GM12878 (cell line): ENCODE data around the gene TRPV6. TPM values are rescaled to one million over a fixed set of nuclear protein-coding genes. Genes with fewer than 3 reads are reported as not detected.

Source experiments
- ATAC-seq: fragments of 200-7000 bp; cut with Tn5 transposase; 3 replicates; pipeline ENCODE4 v1.9.1; 2020; ENCODE audit warnings: mild to moderate bottlenecking, moderate library complexity
- BruUV-seq: library from RNA; stranded (reverse); fragments of 400-500 nt; replicated peaks from 2 replicates; lab custom pipeline; 2021; lab: Mats Ljungman, UMichigan
- CTCF ChIA-PET: fragments of 300-600 bp; sonication (Branson Sonifier 250); formaldehyde crosslinking; extraction: SDS; loops from one replicate; lab custom pipeline; 2021; ENCODE audit warnings: inconsistent platforms; lab: Yijun Ruan, JAX
- POLR2A ChIA-PET: fragments of 350-600 bp; formaldehyde crosslinking; extraction: SDS; loops from one replicate; lab custom pipeline; 2021; ENCODE audit warnings: inconsistent platforms; lab: Charles Lee
- RAD21 ChIA-PET: fragments of 300-600 bp; sonication (Branson Sonifier 250); formaldehyde crosslinking; loops from one replicate; lab custom pipeline; 2023; ENCODE audit warnings: antibody characterized with exemption; ENCODE audit not compliant: unreplicated experiment; lab: Charles Lee
- SMC1A ChIA-PET: fragments of 300-600 bp; sonication (Branson Sonifier 250); formaldehyde crosslinking; loops from one replicate; lab custom pipeline; 2023; ENCODE audit not compliant: unreplicated experiment, uncharacterized antibody; lab: Charles Lee
- DNase-seq: peaks from one replicate; pipeline ENCODE4 v3.0.0-alpha.2; 2011; ENCODE audit warnings: low read depth, low spot score
- FAIRE-seq: peaks from 3 replicates; lab custom pipeline; 2011; peaks lifted over from hg19 to GRCh38; lab: Jason Lieb, UNC
- H2AFZ ChIP-seq: 2 replicates; pipeline ENCODE4 v1.6.0; 2011; ENCODE audit warnings: low read depth, low read length, control low read depth; ENCODE audit not compliant: control insufficient read depth
- H3K27ac ChIP-seq: 2 replicates; pipeline ENCODE4 v1.5.1; 2011; ENCODE audit warnings: control low read depth; ENCODE audit not compliant: control insufficient read depth, insufficient read depth
- H3K27me3 ChIP-seq, 2 experiments: replicated peaks in 1 of 2; 2 replicates each; pipeline versions ENCODE4 v1.6.0 to v1.6.1; 2011; ENCODE audit warnings: low read length in 1 of 2; ENCODE audit not compliant: control insufficient read depth in 2 of 2, insufficient read depth in 2 of 2
- H3K36me3 ChIP-seq, 2 experiments: 2 replicates each; pipeline ENCODE4 v1.5.1; 2011; ENCODE audit warnings: low read length in 1 of 2; ENCODE audit not compliant: control insufficient read depth in 2 of 2, insufficient read depth in 2 of 2
- H3K4me1 ChIP-seq: 2 replicates; pipeline ENCODE4 v1.6.1; 2011; ENCODE audit warnings: mild to moderate bottlenecking, low read length, moderate library complexity, mixed read lengths; ENCODE audit not compliant: control insufficient read depth, insufficient read depth
- H3K4me2 ChIP-seq: 2 replicates; pipeline ENCODE4 v1.6.0; 2011; ENCODE audit warnings: control low read depth; ENCODE audit not compliant: control insufficient read depth, insufficient read depth
- H3K4me3 ChIP-seq: fragments of 200-600 bp; sonication (generic); 2 replicates; pipeline ENCODE4 v1.5.1; 2016
- H3K79me2 ChIP-seq: 2 replicates; pipeline ENCODE4 v1.6.0; 2011; ENCODE audit warnings: low read length; ENCODE audit not compliant: control insufficient read depth, insufficient read depth
- H3K9ac ChIP-seq: 2 replicates; pipeline ENCODE4 v1.8.0; 2011; ENCODE audit warnings: low read length, control low read depth, mixed read lengths; ENCODE audit not compliant: control insufficient read depth, insufficient read depth
- H3K9me3 ChIP-seq: replicated peaks from 3 replicates; pipeline ENCODE4 v1.5.1; 2011; ENCODE audit warnings: mild to moderate bottlenecking, low read length; ENCODE audit not compliant: control insufficient read depth, insufficient read depth
- H4K20me1 ChIP-seq: 2 replicates; pipeline ENCODE4 v1.6.0; 2011; ENCODE audit not compliant: control insufficient read depth, insufficient read depth
- BHLHE40 ChIP-seq, 2 experiments: fragments of 450-650 bp in 1 of 2; IDR thresholded peaks; 2 replicates each; pipeline ENCODE4 v1.6.1; 2011 to 2017; ENCODE audit warnings: low read depth in 2 of 2, borderline replicate concordance in 1 of 2, improper control_type of control experiment in 1 of 2, low read length in 1 of 2, mild to moderate bottlenecking in 1 of 2
- FOXM1 ChIP-seq: IDR thresholded peaks from 2 replicates; pipeline ENCODE4 v1.6.1; 2012; ENCODE audit warnings: low read depth, mild to moderate bottlenecking, inconsistent platforms, low read length, moderate library complexity
- IKZF1 ChIP-seq: fragments of 450-650 bp; conservative IDR thresholded peaks from 2 replicates; pipeline ENCODE4 v1.6.1; 2017; ENCODE audit warnings: antibody characterized with exemption, mild to moderate bottlenecking
- MTA2 ChIP-seq: fragments of 450-650 bp; IDR thresholded peaks from 2 replicates; pipeline ENCODE4 v1.6.1; 2016; ENCODE audit warnings: low read depth, mild to moderate bottlenecking, moderate library complexity
- NR2C2 ChIP-seq: IDR thresholded peaks from 2 replicates; pipeline ENCODE4 v1.6.1; 2011; ENCODE audit warnings: borderline replicate concordance, low read depth; ENCODE audit not compliant: control insufficient read depth, insufficient read length
- POLR2A ChIP-seq: IDR thresholded peaks from 2 replicates; pipeline ENCODE4 v1.6.1; 2011; ENCODE audit warnings: low read depth, mild to moderate bottlenecking, low read length
- SP1 ChIP-seq: IDR thresholded peaks from one replicate; pipeline ENCODE4 v1.6.1; 2011; ENCODE audit warnings: low read depth, low read length
- STAT1 ChIP-seq: fragments of 450-650 bp; conservative IDR thresholded peaks from 2 replicates; pipeline ENCODE4 v1.6.1; 2014; ENCODE audit warnings: antibody characterized with exemption, mild to moderate bottlenecking
- TARDBP ChIP-seq: IDR thresholded peaks from 2 replicates; pipeline ENCODE4 v1.6.1; 2016; ENCODE audit warnings: borderline replicate concordance
- TCF3 ChIP-seq: IDR thresholded peaks from 2 replicates; pipeline ENCODE4 v1.6.1; 2012; ENCODE audit warnings: low read depth, mild to moderate bottlenecking, low read length, borderline replicate concordance; ENCODE audit not compliant: insufficient read depth
- WGBS: methylation state at CpG from one replicate; pipeline ENCODE4 v1.1.6; 2016; ENCODE audit warnings: low lambda C conversion rate; ENCODE audit not compliant: insufficient replicate concordance, insufficient coverage; ENCODE audit errors: missing lambda C conversion rate; 5-methylcytosine and 5-hydroxymethylcytosine counted together
- in situ Hi-C: fragments of 300-500 bp; cut with MboI; formaldehyde crosslinking; loops from 9 replicates; pipeline ENCODE4 v1.14.3; 2018; ENCODE audit warnings: mixed read lengths
- intact Hi-C: fragments of 100-400 bp; cut with micrococcal nuclease; formaldehyde crosslinking; loops from one replicate; pipeline ENCODE4 v1.14.2; 2022; ENCODE audit not compliant: unreplicated experiment
- polyA plus RNA-seq, 11 experiments: library from polyadenylated mRNA; depleted of rRNA in 4 of 11; unstranded in 6 of 11; stranded (reverse) in 5 of 11; fragments of >200 nt; fragmentation: Nextera tagmentation in 4 of 11; fragmentation: Illumina TruSeq in 1 of 11; extraction: Ambion mirVana in 4 of 11; extraction: Trizol in 1 of 11; gene quantifications; 1 replicate in 1 of 11; 2 replicates in 10 of 11; pipeline versions ENCODE4 v1.2.1 to v1.2.3, GENCODE V29; 2011 to 2016; ENCODE audit warnings: inconsistent platforms in 2 of 11, missing spikeins in 2 of 11, low read depth in 1 of 11
- total RNA-seq, 4 experiments: library from RNA; depleted of rRNA in 3 of 4; stranded (reverse); fragments of >200 nt in 3 of 4; fragmentation: Illumina TruSeq in 1 of 4; extraction: Trizol in 1 of 4; gene quantifications; 2 replicates each; pipeline versions ENCODE4 v1.2.1 to v1.2.3, GENCODE V29; 2013 to 2021
- TF ChIP-seq, protein P1 (sequence below): fragments of 450-650 bp; formaldehyde crosslinking; IDR thresholded peaks from 2 replicates; pipeline ENCODE4 v1.5.0; 2022; ENCODE audit warnings: mild to moderate bottlenecking, missing genetic modification characterization
- TF ChIP-seq, protein P2 (sequence below): IDR thresholded peaks from 2 replicates; pipeline ENCODE4 v1.6.1; 2011; ENCODE audit warnings: mild to moderate bottlenecking, low read depth, low read length, moderate library complexity; ENCODE audit not compliant: insufficient replicate concordance

Gene TRPV6
- total and polyA plus RNA-seq, 10 of the 15 experiments (the other 5 are each of a cell fraction or from before 2014, with no cell fraction given): not detected

DNA sequence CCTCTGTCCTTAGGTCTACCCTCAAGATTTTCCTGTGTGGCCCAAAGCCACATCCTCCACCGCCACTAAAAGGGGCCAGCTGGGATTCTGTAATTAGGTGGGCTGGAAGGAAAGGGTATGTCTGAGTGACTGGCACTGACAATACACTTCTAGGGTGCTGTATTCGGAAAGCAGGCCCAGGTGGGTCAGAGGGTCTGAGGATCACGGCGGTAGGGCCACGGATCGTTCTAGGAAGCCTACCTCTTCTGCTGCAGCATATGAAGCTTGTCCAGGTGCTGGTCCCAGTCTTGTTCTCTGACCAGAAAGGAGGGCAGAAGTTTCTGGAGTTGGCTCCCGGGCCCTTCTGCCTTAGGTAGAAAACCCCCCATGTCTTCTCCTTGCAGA, 47.5 kb upstream of the TRPV6 start:
- BruUV-seq: no TSS peak
- H3K36me3 ChIP-seq: no peaks in the 10 kb centered on the region
- ChIA-PET CTCF (interaction anchor here (1.3 kb wide), 1 partner anchor 52 kb away, joined by 4 read pairs; no protein-coding TSS in a partner anchor), SMC1A (no interaction called here), RAD21 (no interaction called here), POLR2A (no interaction called here)
- H4K20me1 ChIP-seq: no peaks in the 10 kb centered on the region
- H3K9ac ChIP-seq: no peak overlapping the region
- DNase-seq (no peak), ATAC-seq (no peak), FAIRE-seq (no peak)
- no peaks in the 10 kb centered on the region for H3K9me3 ChIP-seq
- intact Hi-C loops: no loop called here
- in situ Hi-C loops: no loop called here
- no peak overlapping the region for H2AFZ ChIP-seq
- no peak overlapping the region for H3K4me3 ChIP-seq
- no peaks in the 10 kb centered on the region for H3K4me1 ChIP-seq
- H3K27ac ChIP-seq: no peak overlapping the region
- WGBS: 46% methylated on average over 7 of the region's 7 CpGs
- H3K79me2 ChIP-seq: no peaks in the 10 kb centered on the region
- TF ChIP-seq SP1 (no peak), BHLHE40 (IDR thresholded peaks at IDR 0.05; ENCODE audit: borderline replicate concordance in 1 of 2, low read depth in 2 of 2, low read length in 1 of 2) (no peak), NR2C2 (no peak), POLR2A (no peak), MTA2 (no peak), FOXM1 (no peak), STAT1 (no peak), TARDBP (no peak), TCF3 (no peak), IKZF1 (no peak)
- TF ChIP-seq, protein P1, sequence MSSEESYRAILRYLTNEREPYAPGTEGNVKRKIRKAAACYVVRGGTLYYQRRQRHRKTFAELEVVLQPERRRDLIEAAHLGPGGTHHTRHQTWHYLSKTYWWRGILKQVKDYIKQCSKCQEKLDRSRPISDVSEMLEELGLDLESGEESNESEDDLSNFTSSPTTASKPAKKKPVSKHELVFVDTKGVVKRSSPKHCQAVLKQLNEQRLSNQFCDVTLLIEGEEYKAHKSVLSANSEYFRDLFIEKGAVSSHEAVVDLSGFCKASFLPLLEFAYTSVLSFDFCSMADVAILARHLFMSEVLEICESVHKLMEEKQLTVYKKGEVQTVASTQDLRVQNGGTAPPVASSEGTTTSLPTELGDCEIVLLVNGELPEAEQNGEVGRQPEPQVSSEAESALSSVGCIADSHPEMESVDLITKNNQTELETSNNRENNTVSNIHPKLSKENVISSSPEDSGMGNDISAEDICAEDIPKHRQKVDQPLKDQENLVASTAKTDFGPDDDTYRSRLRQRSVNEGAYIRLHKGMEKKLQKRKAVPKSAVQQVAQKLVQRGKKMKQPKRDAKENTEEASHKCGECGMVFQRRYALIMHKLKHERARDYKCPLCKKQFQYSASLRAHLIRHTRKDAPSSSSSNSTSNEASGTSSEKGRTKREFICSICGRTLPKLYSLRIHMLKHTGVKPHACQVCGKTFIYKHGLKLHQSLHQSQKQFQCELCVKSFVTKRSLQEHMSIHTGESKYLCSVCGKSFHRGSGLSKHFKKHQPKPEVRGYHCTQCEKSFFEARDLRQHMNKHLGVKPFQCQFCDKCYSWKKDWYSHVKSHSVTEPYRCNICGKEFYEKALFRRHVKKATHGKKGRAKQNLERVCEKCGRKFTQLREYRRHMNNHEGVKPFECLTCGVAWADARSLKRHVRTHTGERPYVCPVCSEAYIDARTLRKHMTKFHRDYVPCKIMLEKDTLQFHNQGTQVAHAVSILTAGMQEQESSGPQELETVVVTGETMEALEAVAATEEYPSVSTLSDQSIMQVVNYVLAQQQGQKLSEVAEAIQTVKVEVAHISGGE (CRISPR knock-in tag): no peak
- TF ChIP-seq, protein P2, sequence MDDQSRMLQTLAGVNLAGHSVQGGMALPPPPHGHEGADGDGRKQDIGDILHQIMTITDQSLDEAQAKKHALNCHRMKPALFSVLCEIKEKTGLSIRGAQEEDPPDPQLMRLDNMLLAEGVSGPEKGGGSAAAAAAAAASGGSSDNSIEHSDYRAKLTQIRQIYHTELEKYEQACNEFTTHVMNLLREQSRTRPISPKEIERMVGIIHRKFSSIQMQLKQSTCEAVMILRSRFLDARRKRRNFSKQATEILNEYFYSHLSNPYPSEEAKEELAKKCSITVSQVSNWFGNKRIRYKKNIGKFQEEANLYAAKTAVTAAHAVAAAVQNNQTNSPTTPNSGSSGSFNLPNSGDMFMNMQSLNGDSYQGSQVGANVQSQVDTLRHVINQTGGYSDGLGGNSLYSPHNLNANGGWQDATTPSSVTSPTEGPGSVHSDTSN: no peak
- H3K4me2 ChIP-seq: no peak overlapping the region
- no peaks in the 10 kb centered on the region; a peak in 2 of 4 replicates for H3K27me3 ChIP-seq
